ENCODE measurements around the gene STIM2. TPM values are rescaled to one million over a fixed set of nuclear protein-coding genes. Genes with fewer than 3 reads are reported as not detected.
"Not testable (repeated sequence)": the region's sequence is repeated elsewhere in the genome, so short reads cannot be mapped to it uniquely, and the experiment has no call there.

Gene STIM2
- total and polyA plus RNA-seq, 4 experiments from 2014 or later, result 23.8 to 91.7 (median 62.7) TPM

DNA sequence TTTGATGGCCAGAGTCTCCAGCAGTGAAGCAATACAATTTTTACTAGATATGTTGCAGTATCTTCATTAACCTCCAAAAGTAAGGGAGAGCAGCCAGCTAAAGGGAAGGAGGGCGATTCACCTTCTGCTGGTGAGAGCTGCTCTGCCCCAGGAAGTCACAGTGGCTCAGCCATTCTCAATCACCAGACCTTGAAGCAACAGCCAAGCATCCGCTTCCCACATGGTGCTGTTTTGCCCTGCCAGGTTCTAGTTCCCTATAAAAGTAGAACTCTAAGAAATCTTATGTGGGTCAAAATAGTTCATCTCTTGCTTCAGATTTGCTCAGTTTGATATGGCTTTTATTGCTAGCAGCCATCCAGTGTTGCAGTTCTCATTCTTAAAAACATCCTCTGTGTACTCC, 166.8 kb downstream of the STIM2 start:
- H3K36me3 ChIP-seq (ENCODE audit: insufficient read depth, low read length), result peaks cover 6% of the 10 kb centered on the region
- no peaks in the 10 kb centered on the region for H3K4me1 ChIP-seq (ENCODE audit: insufficient read depth, low read length)
- Mint-ChIP-seq H3K9me3 (peaks cover 0 to under 1% (median 0%) of the 10 kb centered on the region in 8 donors), H3K4me1 (peaks cover 1 to 5% (median 4%) of the 10 kb centered on the region in 4 donors), H3K27ac (peak overlapping the region in 4 of 7 donors; percentile 1 to 60 (median 28)), H3K36me3 (peaks cover 10 to 20% of the 10 kb centered on the region in 2 donors), H3K4me3 (no peak overlapping the region), H3K27me3 (no peaks in the 10 kb centered on the region)
- DNase-seq, result no peak
- ChIA-PET CTCF (ENCODE audit: partially characterized antibody) (no interaction called here), POLR2A (ENCODE audit: partially characterized antibody) (no interaction called here)
- H3K4me3 ChIP-seq (ENCODE audit: low read length in 2 of 2), result no peak overlapping the region
- no peaks in the 10 kb centered on the region for H3K27me3 ChIP-seq (ENCODE audit: insufficient read depth, low read length)
- no peak overlapping the region for H3K27ac ChIP-seq (ENCODE audit: low read depth, low read length)
- intact Hi-C loops (cut with micrococcal nuclease), result no loop called here
- no peaks in the 10 kb centered on the region for H3K9me3 ChIP-seq (ENCODE audit: control insufficient read depth in 1 of 2, low read length in 2 of 2)

- H3K36me3 ChIP-seq (ENCODE audit: insufficient read depth, low read length); intact Hi-C loops (cut with micrococcal nuclease); H3K4me1 ChIP-seq (ENCODE audit: insufficient read depth, low read length); H3K27me3 ChIP-seq (ENCODE audit: insufficient read depth, low read length); H3K27me3 Mint-ChIP-seq; H3K36me3 Mint-ChIP-seq; H3K9me3 ChIP-seq (ENCODE audit: control insufficient read depth in 1 of 2, low read length in 2 of 2); POLR2A ChIA-PET (ENCODE audit: partially characterized antibody); CTCF ChIA-PET (ENCODE audit: partially characterized antibody); H3K4me1 Mint-ChIP-seq; H3K4me3 ChIP-seq (ENCODE audit: low read length in 2 of 2); H3K4me3 Mint-ChIP-seq; H3K27ac Mint-ChIP-seq; H3K27ac ChIP-seq (ENCODE audit: low read depth, low read length); DNase-seq: not testable (repeated sequence)
- H3K9me3 Mint-ChIP-seq, result peaks cover 0 to 14% (median 9%) of the 10 kb centered on the region in 8 donors
Observed at GRCh38 chr4:27035127-27035526, 174.5 kb downstream of the STIM2 start.

- no peak overlapping the region for H3K27ac ChIP-seq (ENCODE audit: low read depth, low read length)
- Mint-ChIP-seq H3K36me3 (no peaks in the 10 kb centered on the region), H3K4me3 (no peak overlapping the region), H3K4me1 (peaks cover 0 to 7% (median 2%) of the 10 kb centered on the region in 4 donors), H3K27me3 (peaks cover 11 to 15% of the 10 kb centered on the region in 2 donors), H3K27ac (no peak overlapping the region), H3K9me3 (peaks cover 2 to 25% (median 14%) of the 10 kb centered on the region in 8 donors)
- H3K9me3 ChIP-seq (ENCODE audit: control insufficient read depth in 1 of 2, low read length in 2 of 2), result no peaks in the 10 kb centered on the region
- DNase-seq, result no peak
- no peaks in the 10 kb centered on the region for H3K36me3 ChIP-seq (ENCODE audit: insufficient read depth, low read length)
- no peak overlapping the region for H3K4me3 ChIP-seq (ENCODE audit: low read length in 2 of 2)
- ChIA-PET POLR2A (ENCODE audit: partially characterized antibody) (no interaction called here), CTCF (ENCODE audit: partially characterized antibody) (no interaction called here)
- peaks cover 9% of the 10 kb centered on the region for H3K27me3 ChIP-seq (ENCODE audit: insufficient read depth, low read length)
- intact Hi-C loops (cut with micrococcal nuclease), result no loop called here
- no peaks in the 10 kb centered on the region for H3K4me1 ChIP-seq (ENCODE audit: insufficient read depth, low read length)
Observed at GRCh38 chr4:27040356-27040755, 179.7 kb downstream of the STIM2 start.

- H3K36me3 Mint-ChIP-seq, result no peaks in the 10 kb centered on the region
- intact Hi-C loops (cut with micrococcal nuclease), result no loop called here
- ChIA-PET CTCF (ENCODE audit: partially characterized antibody) (no interaction called here), POLR2A (ENCODE audit: partially characterized antibody) (no interaction called here)
- no peak overlapping the region for H3K27ac Mint-ChIP-seq
- Histone ChIP-seq H3K4me3 (ENCODE audit: low read length in 2 of 2) (no peak overlapping the region), H3K27ac (ENCODE audit: low read depth, low read length) (no peak overlapping the region), H3K36me3 (ENCODE audit: insufficient read depth, low read length) (no peaks in the 10 kb centered on the region), H3K27me3 (ENCODE audit: insufficient read depth, low read length) (peaks cover 9% of the 10 kb centered on the region), H3K9me3 (ENCODE audit: control insufficient read depth in 1 of 2, low read length in 2 of 2) (no peaks in the 10 kb centered on the region), H3K4me1 (ENCODE audit: insufficient read depth, low read length) (no peaks in the 10 kb centered on the region)
- peaks cover 13 to 18% of the 10 kb centered on the region in 2 donors for H3K27me3 Mint-ChIP-seq
- H3K4me3 Mint-ChIP-seq, result no peak overlapping the region
- DNase-seq, result no peak
- H3K4me1 Mint-ChIP-seq, result peaks cover 0 to 7% (median 2%) of the 10 kb centered on the region in 4 donors
- peaks cover 0 to 16% (median 10%) of the 10 kb centered on the region in 8 donors for H3K9me3 Mint-ChIP-seq
Observed at GRCh38 chr4:27042411-27042810, 181.8 kb downstream of the STIM2 start.

GRCh38 chr4:27043200-27043599, 182.6 kb downstream of the STIM2 start:
- H3K27me3 ChIP-seq (ENCODE audit: insufficient read depth, low read length), result peaks cover 9% of the 10 kb centered on the region
- no peak overlapping the region for H3K27ac Mint-ChIP-seq
- no peak overlapping the region for H3K4me3 Mint-ChIP-seq
- no peaks in the 10 kb centered on the region for H3K4me1 ChIP-seq (ENCODE audit: insufficient read depth, low read length)
- no peak for DNase-seq
- H3K4me1 Mint-ChIP-seq, result peaks cover under 1 to 9% (median 4%) of the 10 kb centered on the region in 4 donors
- POLR2A ChIA-PET (ENCODE audit: partially characterized antibody), result no interaction called here
- no peak overlapping the region for H3K27ac ChIP-seq (ENCODE audit: low read depth, low read length)
- peaks cover 14 to 19% of the 10 kb centered on the region in 2 donors for H3K27me3 Mint-ChIP-seq
- no peaks in the 10 kb centered on the region for H3K36me3 ChIP-seq (ENCODE audit: insufficient read depth, low read length)
- peaks cover 0 to 16% (median 9%) of the 10 kb centered on the region in 8 donors for H3K9me3 Mint-ChIP-seq
- no peaks in the 10 kb centered on the region for H3K36me3 Mint-ChIP-seq
- CTCF ChIA-PET (ENCODE audit: partially characterized antibody), result no interaction called here
- intact Hi-C loops (cut with micrococcal nuclease), result no loop called here
- H3K4me3 ChIP-seq (ENCODE audit: low read length in 2 of 2), result no peak overlapping the region
- no peaks in the 10 kb centered on the region for H3K9me3 ChIP-seq (ENCODE audit: control insufficient read depth in 1 of 2, low read length in 2 of 2)

GRCh38 chr4:27046851-27047250, 186.2 kb downstream of the STIM2 start:
- H3K27ac Mint-ChIP-seq, result no peak overlapping the region
- no peaks in the 10 kb centered on the region for H3K36me3 ChIP-seq (ENCODE audit: insufficient read depth, low read length)
- no peaks in the 10 kb centered on the region for H3K9me3 ChIP-seq (ENCODE audit: control insufficient read depth in 1 of 2, low read length in 2 of 2)
- no peak overlapping the region for H3K27ac ChIP-seq (ENCODE audit: low read depth, low read length)
- CTCF ChIA-PET (ENCODE audit: partially characterized antibody), result interaction anchor here (0.8 to 2.9 kb wide), 4 partner anchors 10 to 24 kb away, joined by 3 to 9 read pairs (median 4); no protein-coding TSS in a partner anchor
- H3K27me3 ChIP-seq (ENCODE audit: insufficient read depth, low read length), result peaks cover 13% of the 10 kb centered on the region
- H3K27me3 Mint-ChIP-seq, result peaks cover 28% of the 10 kb centered on the region in 2 donors
- H3K4me3 ChIP-seq (ENCODE audit: low read length in 2 of 2), result no peak overlapping the region
- no peak for DNase-seq
- intact Hi-C loops (cut with micrococcal nuclease), result no loop called here
- POLR2A ChIA-PET (ENCODE audit: partially characterized antibody), result no interaction called here
- H3K9me3 Mint-ChIP-seq, result peaks cover 0 to 16% (median 9%) of the 10 kb centered on the region in 8 donors
- H3K4me3 Mint-ChIP-seq, result no peak overlapping the region
- peaks cover 4 to 11% (median 7%) of the 10 kb centered on the region in 4 donors for H3K4me1 Mint-ChIP-seq
- H3K36me3 Mint-ChIP-seq, result no peaks in the 10 kb centered on the region
- peaks cover 6% of the 10 kb centered on the region for H3K4me1 ChIP-seq (ENCODE audit: insufficient read depth, low read length)

DNA sequence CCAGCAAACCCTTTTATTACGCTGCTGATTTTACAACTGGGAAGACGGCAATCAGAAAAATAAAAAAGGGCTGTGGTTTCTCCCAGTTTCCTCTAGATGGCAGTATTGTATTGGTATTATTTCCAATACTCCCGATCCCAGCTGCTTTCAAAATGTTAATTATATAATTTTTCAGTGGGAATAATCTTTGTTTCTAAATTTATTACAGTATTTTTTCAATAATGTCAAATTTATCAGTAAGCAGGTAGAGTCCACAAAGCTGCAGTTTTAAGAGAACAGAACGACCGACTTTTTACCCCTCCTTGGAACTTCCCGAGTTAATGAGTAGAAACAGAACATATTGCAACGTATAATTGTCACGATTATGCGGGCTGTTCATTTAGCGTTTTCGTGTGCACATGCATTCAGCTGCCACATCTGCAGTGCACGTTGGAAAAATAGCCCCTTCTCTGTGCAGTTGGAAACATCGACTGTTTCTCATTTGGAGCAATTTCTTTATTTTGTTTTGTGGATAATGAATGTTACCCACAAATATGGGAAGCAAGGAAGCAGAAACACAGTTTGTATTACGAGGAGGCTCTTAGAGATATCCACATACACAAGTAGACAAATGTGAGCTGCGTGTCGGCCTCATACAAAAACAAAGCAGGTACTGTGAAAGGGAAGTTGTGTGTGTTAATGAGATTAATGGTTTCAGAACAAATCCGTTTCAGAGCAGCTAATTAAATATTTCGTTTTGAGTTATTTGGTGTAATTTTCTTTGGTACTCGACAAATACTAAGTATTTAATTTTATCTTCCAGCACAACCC, 188.0 kb downstream of the STIM2 start:
- no peak overlapping the region for H3K27ac Mint-ChIP-seq
- CTCF ChIA-PET (ENCODE audit: partially characterized antibody), result interaction anchor here (0.9 to 2.9 kb wide), 9 partner anchors 8 to 262 kb away, joined by 3 to 21 read pairs (median 4); no protein-coding TSS in a partner anchor
- Histone ChIP-seq H3K27ac (ENCODE audit: low read depth, low read length) (no peak overlapping the region), H3K27me3 (ENCODE audit: insufficient read depth, low read length) (peaks cover 13% of the 10 kb centered on the region), H3K4me1 (ENCODE audit: insufficient read depth, low read length) (peaks cover 6% of the 10 kb centered on the region), H3K9me3 (ENCODE audit: control insufficient read depth in 1 of 2, low read length in 2 of 2) (no peaks in the 10 kb centered on the region), H3K36me3 (ENCODE audit: insufficient read depth, low read length) (no peaks in the 10 kb centered on the region), H3K4me3 (ENCODE audit: low read length in 2 of 2) (no peak overlapping the region)
- H3K36me3 Mint-ChIP-seq, result no peaks in the 10 kb centered on the region
- peaks cover 26 to 33% of the 10 kb centered on the region in 2 donors for H3K27me3 Mint-ChIP-seq
- DNase-seq, result peak in 4 of 5 donors; percentile 31 to 46 (median 38)
- H3K9me3 Mint-ChIP-seq, result peaks cover 0 to 13% (median 6%) of the 10 kb centered on the region in 8 donors
- intact Hi-C loops (cut with micrococcal nuclease), result no loop called here
- peaks cover 4 to 11% (median 7%) of the 10 kb centered on the region in 4 donors for H3K4me1 Mint-ChIP-seq
- H3K4me3 Mint-ChIP-seq, result peak overlapping the region in 5 of 8 donors; percentile 55 to 67 (median 61)
- POLR2A ChIA-PET (ENCODE audit: partially characterized antibody), result no interaction called here
